GM12878 (cell line): ENCODE results near the gene PIM2. TPM values are rescaled to one million over a fixed set of nuclear protein-coding genes. Genes with fewer than 3 reads are reported as not detected.

ENCODE experiments used
- ATAC-seq: fragments of 200-7000 bp; cut with Tn5 transposase; 3 replicates; pipeline ENCODE4 v1.9.1; 2020; ENCODE audit warnings: mild to moderate bottlenecking, moderate library complexity
- BruUV-seq: library from RNA; stranded (reverse); fragments of 400-500 nt; replicated peaks from 2 replicates; lab custom pipeline; 2021; lab: Mats Ljungman, UMichigan
- CTCF ChIA-PET: fragments of 300-600 bp; sonication (Branson Sonifier 250); formaldehyde crosslinking; extraction: SDS; loops from one replicate; lab custom pipeline; 2021; ENCODE audit warnings: inconsistent platforms; lab: Yijun Ruan, JAX
- POLR2A ChIA-PET: fragments of 350-600 bp; formaldehyde crosslinking; extraction: SDS; loops from one replicate; lab custom pipeline; 2021; ENCODE audit warnings: inconsistent platforms; lab: Charles Lee
- RAD21 ChIA-PET: fragments of 300-600 bp; sonication (Branson Sonifier 250); formaldehyde crosslinking; loops from one replicate; lab custom pipeline; 2023; ENCODE audit warnings: antibody characterized with exemption; ENCODE audit not compliant: unreplicated experiment; lab: Charles Lee
- SMC1A ChIA-PET: fragments of 300-600 bp; sonication (Branson Sonifier 250); formaldehyde crosslinking; loops from one replicate; lab custom pipeline; 2023; ENCODE audit not compliant: unreplicated experiment, uncharacterized antibody; lab: Charles Lee
- DNase-seq: peaks from one replicate; pipeline ENCODE4 v3.0.0-alpha.2; 2011; ENCODE audit warnings: low read depth, low spot score
- FAIRE-seq: peaks from 3 replicates; lab custom pipeline; 2011; peaks lifted over from hg19 to GRCh38; lab: Jason Lieb, UNC
- H2AFZ ChIP-seq: 2 replicates; pipeline ENCODE4 v1.6.0; 2011; ENCODE audit warnings: low read depth, low read length, control low read depth; ENCODE audit not compliant: control insufficient read depth
- H3K27ac ChIP-seq: 2 replicates; pipeline ENCODE4 v1.5.1; 2011; ENCODE audit warnings: control low read depth; ENCODE audit not compliant: control insufficient read depth, insufficient read depth
- H3K27me3 ChIP-seq, 2 experiments: replicated peaks in 1 of 2; 2 replicates each; pipeline versions ENCODE4 v1.6.0 to v1.6.1; 2011; ENCODE audit warnings: low read length in 1 of 2; ENCODE audit not compliant: control insufficient read depth in 2 of 2, insufficient read depth in 2 of 2
- H3K36me3 ChIP-seq, 2 experiments: 2 replicates each; pipeline ENCODE4 v1.5.1; 2011; ENCODE audit warnings: low read length in 1 of 2; ENCODE audit not compliant: control insufficient read depth in 2 of 2, insufficient read depth in 2 of 2
- H3K4me1 ChIP-seq: 2 replicates; pipeline ENCODE4 v1.6.1; 2011; ENCODE audit warnings: mild to moderate bottlenecking, low read length, moderate library complexity, mixed read lengths; ENCODE audit not compliant: control insufficient read depth, insufficient read depth
- H3K4me2 ChIP-seq: 2 replicates; pipeline ENCODE4 v1.6.0; 2011; ENCODE audit warnings: control low read depth; ENCODE audit not compliant: control insufficient read depth, insufficient read depth
- H3K4me3 ChIP-seq: fragments of 200-600 bp; sonication (generic); 2 replicates; pipeline ENCODE4 v1.5.1; 2016
- H3K79me2 ChIP-seq: 2 replicates; pipeline ENCODE4 v1.6.0; 2011; ENCODE audit warnings: low read length; ENCODE audit not compliant: control insufficient read depth, insufficient read depth
- H3K9ac ChIP-seq: 2 replicates; pipeline ENCODE4 v1.8.0; 2011; ENCODE audit warnings: low read length, control low read depth, mixed read lengths; ENCODE audit not compliant: control insufficient read depth, insufficient read depth
- H3K9me3 ChIP-seq: replicated peaks from 3 replicates; pipeline ENCODE4 v1.5.1; 2011; ENCODE audit warnings: mild to moderate bottlenecking, low read length; ENCODE audit not compliant: control insufficient read depth, insufficient read depth
- H4K20me1 ChIP-seq: 2 replicates; pipeline ENCODE4 v1.6.0; 2011; ENCODE audit not compliant: control insufficient read depth, insufficient read depth
- BHLHE40 ChIP-seq, 2 experiments: fragments of 450-650 bp in 1 of 2; IDR thresholded peaks; 2 replicates each; pipeline ENCODE4 v1.6.1; 2011 to 2017; ENCODE audit warnings: low read depth in 2 of 2, borderline replicate concordance in 1 of 2, improper control_type of control experiment in 1 of 2, low read length in 1 of 2, mild to moderate bottlenecking in 1 of 2
- CEBPB ChIP-seq, 2 experiments: fragments of 150-350 bp in 1 of 2; IDR thresholded peaks; 2 replicates each; pipeline ENCODE4 v1.6.1; 2012 to 2014; ENCODE audit warnings: low read depth in 2 of 2, low read length in 2 of 2, borderline replicate concordance in 1 of 2, inconsistent platforms in 1 of 2
- CHD1 ChIP-seq: IDR thresholded peaks from 2 replicates; pipeline ENCODE4 v1.6.1; 2012; ENCODE audit warnings: low read depth, low read length, improper control_type of control experiment
- FOXK2 ChIP-seq: fragments of 450-650 bp; IDR thresholded peaks from 2 replicates; pipeline ENCODE4 v1.6.1; 2017; ENCODE audit warnings: mild to moderate bottlenecking, moderate library complexity
- HSF1 ChIP-seq: fragments of 150-350 bp; IDR thresholded peaks from 2 replicates; pipeline ENCODE4 v1.6.1; 2014; ENCODE audit warnings: mild to moderate bottlenecking, low read depth, low read length
- JUND ChIP-seq: IDR thresholded peaks from 2 replicates; pipeline ENCODE4 v1.6.1; 2012; ENCODE audit warnings: low read depth, mild to moderate bottlenecking, low read length, improper control_type of control experiment, moderate library complexity
- KAT2A ChIP-seq: conservative IDR thresholded peaks from 2 replicates; pipeline ENCODE4 v1.6.1; 2011; ENCODE audit warnings: low read depth, low read length; ENCODE audit not compliant: control insufficient read depth
- LARP7 ChIP-seq: fragments of 450-650 bp; IDR thresholded peaks from 2 replicates; pipeline ENCODE4 v1.6.1; 2017; ENCODE audit warnings: mild to moderate bottlenecking
- MYB ChIP-seq: fragments of 150-350 bp; IDR thresholded peaks from 2 replicates; pipeline ENCODE4 v1.6.1; 2014; ENCODE audit warnings: mild to moderate bottlenecking, low read depth, low read length, borderline replicate concordance
- NKRF ChIP-seq: fragments of 450-650 bp; conservative IDR thresholded peaks from 2 replicates; pipeline ENCODE4 v1.6.1; 2017; ENCODE audit warnings: mild to moderate bottlenecking, moderate library complexity
- NR2C1 ChIP-seq: fragments of 450-650 bp; IDR thresholded peaks from 2 replicates; pipeline ENCODE4 v1.6.1; 2017; ENCODE audit warnings: antibody characterized with exemption, mild to moderate bottlenecking, moderate library complexity
- PAX5 ChIP-seq: IDR thresholded peaks from 2 replicates; pipeline ENCODE4 v1.6.1; 2011; ENCODE audit warnings: low read depth, low read length, borderline replicate concordance
- RFX5 ChIP-seq: IDR thresholded peaks from 2 replicates; pipeline ENCODE4 v1.6.1; 2011; ENCODE audit warnings: low read depth, low read length, improper control_type of control experiment
- RUNX3 ChIP-seq: IDR thresholded peaks from 2 replicates; pipeline ENCODE4 v1.6.1; 2012; ENCODE audit warnings: low read length, inconsistent platforms
- SUZ12 ChIP-seq: fragments of 200-600 bp; sonication (generic); IDR thresholded peaks from one replicate; pipeline ENCODE4 v1.6.1; 2018; ENCODE audit warnings: antibody characterized with exemption, mild to moderate bottlenecking; ENCODE audit not compliant: unreplicated experiment
- TCF3 ChIP-seq: IDR thresholded peaks from 2 replicates; pipeline ENCODE4 v1.6.1; 2012; ENCODE audit warnings: low read depth, mild to moderate bottlenecking, low read length, borderline replicate concordance; ENCODE audit not compliant: insufficient read depth
- TCF7 ChIP-seq: IDR thresholded peaks from 2 replicates; pipeline ENCODE4 v1.6.1; 2014; ENCODE audit warnings: antibody characterized with exemption, borderline replicate concordance
- USF2 ChIP-seq: IDR thresholded peaks from 2 replicates; pipeline ENCODE4 v1.6.1; 2011; ENCODE audit warnings: low read depth, low read length, improper control_type of control experiment, borderline replicate concordance
- WGBS: methylation state at CpG from one replicate; pipeline ENCODE4 v1.1.6; 2016; ENCODE audit warnings: low lambda C conversion rate; ENCODE audit not compliant: insufficient replicate concordance, insufficient coverage; ENCODE audit errors: missing lambda C conversion rate; 5-methylcytosine and 5-hydroxymethylcytosine counted together
- in situ Hi-C: fragments of 300-500 bp; cut with MboI; formaldehyde crosslinking; loops from 9 replicates; pipeline ENCODE4 v1.14.3; 2018; ENCODE audit warnings: mixed read lengths
- intact Hi-C: fragments of 100-400 bp; cut with micrococcal nuclease; formaldehyde crosslinking; loops from one replicate; pipeline ENCODE4 v1.14.2; 2022; ENCODE audit not compliant: unreplicated experiment
- polyA plus RNA-seq, 11 experiments: library from polyadenylated mRNA; depleted of rRNA in 4 of 11; unstranded in 6 of 11; stranded (reverse) in 5 of 11; fragments of >200 nt; fragmentation: Nextera tagmentation in 4 of 11; fragmentation: Illumina TruSeq in 1 of 11; extraction: Ambion mirVana in 4 of 11; extraction: Trizol in 1 of 11; gene quantifications; 1 replicate in 1 of 11; 2 replicates in 10 of 11; pipeline versions ENCODE4 v1.2.1 to v1.2.3, GENCODE V29; 2011 to 2016; ENCODE audit warnings: inconsistent platforms in 2 of 11, missing spikeins in 2 of 11, low read depth in 1 of 11
- total RNA-seq, 4 experiments: library from RNA; depleted of rRNA in 3 of 4; stranded (reverse); fragments of >200 nt in 3 of 4; fragmentation: Illumina TruSeq in 1 of 4; extraction: Trizol in 1 of 4; gene quantifications; 2 replicates each; pipeline versions ENCODE4 v1.2.1 to v1.2.3, GENCODE V29; 2013 to 2021
- TF ChIP-seq, protein P1 (sequence below): fragments of 450-650 bp; IDR thresholded peaks from 2 replicates; pipeline ENCODE4 v1.6.1; 2016; ENCODE audit warnings: mild to moderate bottlenecking

The PIM2 gene
- total and polyA plus RNA-seq, 10 of the 15 experiments (the other 5 are each of a cell fraction or from before 2014, with no cell fraction given), result 19.2 to 96.8 (median 32.3) TPM

DNA sequence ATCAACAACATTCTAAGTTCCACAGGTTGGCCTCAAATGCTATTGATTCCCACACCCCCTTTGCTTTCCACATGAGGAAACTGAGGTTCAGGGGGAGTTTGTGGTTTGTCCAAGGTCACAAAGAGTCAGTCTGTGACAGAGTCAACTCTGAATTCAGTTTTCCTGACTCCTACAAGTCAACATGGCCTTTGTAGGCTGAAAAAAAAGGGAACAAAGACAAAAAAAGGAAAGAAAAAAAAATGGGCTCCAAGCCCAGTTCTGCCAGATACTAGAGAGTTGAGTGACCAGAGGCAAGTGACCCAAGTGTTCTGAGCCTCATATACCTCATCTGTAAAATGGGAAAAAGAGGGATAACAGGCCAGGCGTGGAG is 16.5 kb upstream of the PIM2 start:
- ChIA-PET POLR2A (interaction anchor here (0.7 kb wide), 1 partner anchor 1355 kb away, joined by 3 read pairs; no protein-coding TSS in a partner anchor), RAD21 (no interaction called here), CTCF (no interaction called here), SMC1A (no interaction called here)
- no peak for ATAC-seq
- no peaks in the 10 kb centered on the region; the same call in 2 of the 3 replicates for H3K9me3 ChIP-seq
- H3K4me3 ChIP-seq, result no peak overlapping the region
- in situ Hi-C loops, result loop anchor here (25.0 kb wide), 1 partner anchor 1723 kb away; the partner anchor contains the start of gene CDK16
- peaks cover 61% of the 10 kb centered on the region for H3K4me1 ChIP-seq
- no TSS peak for BruUV-seq
- no peak overlapping the region for H2AFZ ChIP-seq
- FAIRE-seq, result no peak
- H4K20me1 ChIP-seq, result no peaks in the 10 kb centered on the region
- peaks cover 2 to 8% of the 10 kb centered on the region in 2 experiments; a peak in 3 of 4 replicates for H3K36me3 ChIP-seq
- H3K9ac ChIP-seq, result no peak overlapping the region
- H3K79me2 ChIP-seq, result peaks cover 26% of the 10 kb centered on the region
- no peak for DNase-seq
- peak overlapping the region; percentile 83; the same call in 1 of the 2 replicates for H3K27ac ChIP-seq
- WGBS, result 100% methylated on average over 1 of the region's 1 CpG
- H3K4me2 ChIP-seq, result no peak overlapping the region
- intact Hi-C loops, result loop anchor here (5.0 kb wide), 2 partner anchors 133 to 853 kb away; partner anchors contain the start of gene HDAC6
- H3K27me3 ChIP-seq, result no peaks in the 10 kb centered on the region
- TF ChIP-seq NR2C1 (no peak), TCF3 (no peak), HSF1 (no peak), SUZ12 (no peak), CEBPB (IDR thresholded peaks at IDR 0.05; ENCODE audit: borderline replicate concordance in 1 of 2, low read depth in 2 of 2, low read length in 2 of 2) (no peak), JUND (no peak), TCF7 (no peak), RUNX3 (no peak), PAX5 (no peak), BHLHE40 (IDR thresholded peaks at IDR 0.05; ENCODE audit: borderline replicate concordance in 1 of 2, low read depth in 2 of 2, low read length in 1 of 2) (no peak), KAT2A (no peak), RFX5 (no peak), CHD1 (no peak), NKRF (no peak), USF2 (no peak), MYB (no peak), FOXK2 (no peak), LARP7 (no peak)
- TF ChIP-seq, protein P1, sequence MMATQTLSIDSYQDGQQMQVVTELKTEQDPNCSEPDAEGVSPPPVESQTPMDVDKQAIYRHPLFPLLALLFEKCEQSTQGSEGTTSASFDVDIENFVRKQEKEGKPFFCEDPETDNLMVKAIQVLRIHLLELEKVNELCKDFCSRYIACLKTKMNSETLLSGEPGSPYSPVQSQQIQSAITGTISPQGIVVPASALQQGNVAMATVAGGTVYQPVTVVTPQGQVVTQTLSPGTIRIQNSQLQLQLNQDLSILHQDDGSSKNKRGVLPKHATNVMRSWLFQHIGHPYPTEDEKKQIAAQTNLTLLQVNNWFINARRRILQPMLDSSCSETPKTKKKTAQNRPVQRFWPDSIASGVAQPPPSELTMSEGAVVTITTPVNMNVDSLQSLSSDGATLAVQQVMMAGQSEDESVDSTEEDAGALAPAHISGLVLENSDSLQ, result no peak
